Measurements from ENCODE around the gene TRIM17.

The TRIM17 gene

DNA sequence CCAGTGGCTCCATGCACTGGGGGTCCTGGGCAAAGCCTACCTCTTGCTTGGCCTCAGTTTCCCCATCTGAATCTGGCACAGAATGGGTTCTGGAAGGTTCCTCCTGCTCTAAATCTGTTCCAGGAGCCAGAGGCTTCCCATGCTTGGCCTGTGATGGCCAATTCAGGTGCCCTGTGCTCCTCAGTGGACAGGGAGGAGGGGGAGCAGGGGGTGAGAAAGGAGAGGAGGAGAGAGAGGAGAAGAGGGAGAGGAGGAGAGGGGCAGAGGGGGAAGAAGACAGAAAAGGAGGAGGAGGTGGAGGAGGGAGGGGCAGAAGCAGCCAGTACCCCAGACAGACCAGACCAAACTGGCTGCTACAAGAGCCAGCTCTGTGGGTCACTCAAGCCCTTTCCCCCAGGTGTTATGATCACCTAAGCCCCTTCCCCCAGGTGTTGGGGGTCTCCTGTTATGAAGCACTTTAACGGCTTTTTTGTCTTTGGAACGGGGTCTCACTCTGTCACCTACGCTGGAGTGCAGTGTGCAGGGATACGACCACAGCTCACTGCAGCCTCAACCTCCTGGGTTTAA is 53.7 kb downstream of the TRIM17 start:
- H3K9me3 ChIP-seq: no peaks in the 10 kb centered on the region
- TF ChIP-seq, protein P1, sequence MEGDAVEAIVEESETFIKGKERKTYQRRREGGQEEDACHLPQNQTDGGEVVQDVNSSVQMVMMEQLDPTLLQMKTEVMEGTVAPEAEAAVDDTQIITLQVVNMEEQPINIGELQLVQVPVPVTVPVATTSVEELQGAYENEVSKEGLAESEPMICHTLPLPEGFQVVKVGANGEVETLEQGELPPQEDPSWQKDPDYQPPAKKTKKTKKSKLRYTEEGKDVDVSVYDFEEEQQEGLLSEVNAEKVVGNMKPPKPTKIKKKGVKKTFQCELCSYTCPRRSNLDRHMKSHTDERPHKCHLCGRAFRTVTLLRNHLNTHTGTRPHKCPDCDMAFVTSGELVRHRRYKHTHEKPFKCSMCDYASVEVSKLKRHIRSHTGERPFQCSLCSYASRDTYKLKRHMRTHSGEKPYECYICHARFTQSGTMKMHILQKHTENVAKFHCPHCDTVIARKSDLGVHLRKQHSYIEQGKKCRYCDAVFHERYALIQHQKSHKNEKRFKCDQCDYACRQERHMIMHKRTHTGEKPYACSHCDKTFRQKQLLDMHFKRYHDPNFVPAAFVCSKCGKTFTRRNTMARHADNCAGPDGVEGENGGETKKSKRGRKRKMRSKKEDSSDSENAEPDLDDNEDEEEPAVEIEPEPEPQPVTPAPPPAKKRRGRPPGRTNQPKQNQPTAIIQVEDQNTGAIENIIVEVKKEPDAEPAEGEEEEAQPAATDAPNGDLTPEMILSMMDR (IDR thresholded peaks at IDR 0.05): no peak
- H3K4me1 ChIP-seq: no peaks in the 10 kb centered on the region
- intact Hi-C loops (cut with DNase I; ENCODE audit: low total_unique reads): no loop called here
- no peak for DNase-seq
- H3K27me3 ChIP-seq: peaks cover 0 to 43% of the 10 kb centered on the region in 2 donors
- H3K4me3 ChIP-seq: no peak overlapping the region
- no peak overlapping the region for H3K27ac ChIP-seq
- no peaks in the 10 kb centered on the region for H3K36me3 ChIP-seq

GRCh38 chr1:228362141-228362883 is 54.3 kb downstream of the TRIM17 start:
- H3K9me3 ChIP-seq: no peaks in the 10 kb centered on the region
- no peaks in the 10 kb centered on the region for H3K36me3 ChIP-seq
- H3K27ac ChIP-seq: no peak overlapping the region
- DNase-seq: peak in 1 of 2 donors; percentile 63
- TF ChIP-seq, protein P1 (IDR thresholded peaks at IDR 0.05): no peak
- no peak overlapping the region for H3K4me3 ChIP-seq
- intact Hi-C loops (cut with DNase I; ENCODE audit: low total_unique reads): no loop called here
- peaks cover 0 to 36% of the 10 kb centered on the region in 2 donors for H3K27me3 ChIP-seq
- no peaks in the 10 kb centered on the region for H3K4me1 ChIP-seq

DNA sequence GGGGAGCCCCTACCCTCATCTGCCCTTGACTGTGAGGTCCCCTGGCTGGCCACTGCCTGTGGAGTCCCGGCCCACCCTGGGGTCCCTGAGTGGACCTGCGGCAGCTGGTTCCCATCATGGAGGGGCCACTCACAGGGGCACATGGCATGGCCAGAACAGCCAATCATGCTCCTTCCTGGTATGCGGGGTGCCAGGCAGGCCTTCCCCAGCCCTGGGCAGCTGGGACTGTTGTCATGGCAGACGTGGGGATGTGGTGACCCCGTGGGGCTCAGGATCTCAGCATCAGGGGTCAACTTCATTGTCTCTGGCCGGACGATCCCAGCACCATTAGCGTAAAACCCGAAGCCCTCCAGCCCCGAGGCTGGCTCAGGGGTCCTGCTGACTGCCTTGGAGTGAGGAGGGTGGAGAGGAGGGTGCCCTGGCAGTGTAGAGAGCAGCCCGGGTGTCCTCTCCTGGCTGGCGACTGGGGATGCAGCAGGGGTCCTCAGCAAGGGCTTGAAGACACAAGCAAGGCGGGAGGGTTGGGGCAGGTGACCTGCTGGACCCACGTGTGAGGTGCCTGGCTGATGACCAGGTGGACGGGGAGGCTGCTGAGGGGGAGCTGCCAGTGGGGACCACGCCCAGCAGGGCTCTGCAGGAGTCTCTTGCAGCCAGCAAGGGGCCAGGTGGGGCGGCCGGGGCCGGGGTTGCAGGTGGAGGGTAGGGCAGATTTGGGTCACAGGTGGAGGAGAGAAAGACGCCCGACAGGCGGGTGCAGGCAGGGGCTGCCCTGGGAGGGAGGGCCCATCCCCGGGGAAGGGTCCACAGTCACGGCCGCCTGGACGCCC is 55.1 kb downstream of the TRIM17 start:
- Histone ChIP-seq H3K27me3 (peaks cover 0 to 28% of the 10 kb centered on the region in 2 donors), H3K36me3 (no peaks in the 10 kb centered on the region), H3K27ac (no peak overlapping the region), H3K4me3 (no peak overlapping the region), H3K4me1 (no peaks in the 10 kb centered on the region), H3K9me3 (no peaks in the 10 kb centered on the region)
- peak in 1 of 2 donors; percentile 60 for DNase-seq
- TF ChIP-seq, protein P1 (IDR thresholded peaks at IDR 0.05): no peak
- intact Hi-C loops (cut with DNase I; ENCODE audit: low total_unique reads): no loop called here

DNA sequence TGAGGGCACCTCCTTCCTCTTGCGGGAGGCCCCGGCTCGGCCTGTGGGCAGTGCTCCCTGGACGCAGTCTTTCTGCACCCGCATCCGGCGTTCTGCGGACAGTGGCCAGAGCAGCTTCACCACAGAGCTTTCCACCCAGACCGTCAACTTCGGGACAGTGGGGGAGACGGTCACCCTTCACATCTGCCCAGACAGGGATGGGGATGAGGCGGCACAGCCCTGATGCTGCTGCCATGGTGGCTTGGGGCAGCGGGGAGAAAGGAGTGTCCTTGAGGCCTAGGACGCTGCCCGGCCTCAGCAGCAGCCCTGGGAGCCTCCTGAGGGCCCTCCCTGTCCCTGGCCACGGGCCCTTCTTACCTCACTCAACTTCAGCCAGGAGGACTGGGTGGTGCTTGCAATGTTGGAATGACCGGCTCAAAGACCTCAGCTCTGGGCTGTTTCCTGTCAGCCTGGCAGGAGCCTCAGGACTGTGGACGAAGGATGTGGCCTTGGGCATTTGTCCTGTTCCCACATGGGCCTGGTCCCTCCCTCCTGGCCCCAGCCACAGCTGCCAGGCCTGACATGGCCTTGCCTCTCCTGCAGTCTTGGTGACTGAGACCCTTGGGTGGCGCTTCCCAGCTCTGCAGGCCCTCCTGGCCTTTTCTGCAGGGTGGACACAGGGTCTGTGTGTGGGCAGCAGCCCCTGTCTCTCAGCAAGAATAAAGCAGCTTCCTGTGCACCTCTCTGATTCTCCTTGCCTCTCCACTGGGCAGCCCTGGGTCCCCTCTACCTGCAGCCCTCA is 55.9 kb downstream of the TRIM17 start:
- no peaks in the 10 kb centered on the region for H3K4me1 ChIP-seq
- no peaks in the 10 kb centered on the region for H3K36me3 ChIP-seq
- H3K27ac ChIP-seq: no peak overlapping the region
- no peaks in the 10 kb centered on the region for H3K9me3 ChIP-seq
- no peak overlapping the region for H3K4me3 ChIP-seq
- TF ChIP-seq, protein P1 (IDR thresholded peaks at IDR 0.05): no peak
- intact Hi-C loops (cut with DNase I; ENCODE audit: low total_unique reads): no loop called here
- H3K27me3 ChIP-seq: peaks cover 0 to 20% of the 10 kb centered on the region in 2 donors
- peak in 1 of 2 donors; percentile 51 for DNase-seq

Data from tibial artery (tissue), 4 donors.